ENCODE data around the gene COL24A1. TPM values are rescaled to one million over a fixed set of nuclear protein-coding genes. Genes with fewer than 3 reads are reported as not detected.

Gene COL24A1
- total RNA-seq, 1 donor: 0.27 TPM

DNA sequence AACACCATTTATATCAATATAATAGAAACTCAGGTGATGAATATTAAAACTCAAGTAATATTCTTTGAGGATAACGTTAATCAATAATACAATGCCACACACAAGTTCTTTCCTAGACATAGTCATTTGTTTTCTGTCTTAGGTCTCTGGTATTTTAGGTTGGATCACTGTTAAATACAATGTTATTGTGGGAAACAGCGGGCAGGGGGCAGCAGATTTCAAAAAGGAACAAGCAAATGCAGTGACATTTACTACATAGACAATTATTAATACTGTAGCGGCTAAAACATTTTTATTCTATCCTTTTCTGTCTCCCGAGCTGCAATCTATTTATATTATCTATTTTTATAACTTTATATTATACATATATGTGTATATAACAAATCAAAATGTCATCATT is 261.9 kb downstream of the COL24A1 start:
- DNase-seq (ENCODE audit: low read depth): peak; percentile 49
- TF ChIP-seq, protein P1, sequence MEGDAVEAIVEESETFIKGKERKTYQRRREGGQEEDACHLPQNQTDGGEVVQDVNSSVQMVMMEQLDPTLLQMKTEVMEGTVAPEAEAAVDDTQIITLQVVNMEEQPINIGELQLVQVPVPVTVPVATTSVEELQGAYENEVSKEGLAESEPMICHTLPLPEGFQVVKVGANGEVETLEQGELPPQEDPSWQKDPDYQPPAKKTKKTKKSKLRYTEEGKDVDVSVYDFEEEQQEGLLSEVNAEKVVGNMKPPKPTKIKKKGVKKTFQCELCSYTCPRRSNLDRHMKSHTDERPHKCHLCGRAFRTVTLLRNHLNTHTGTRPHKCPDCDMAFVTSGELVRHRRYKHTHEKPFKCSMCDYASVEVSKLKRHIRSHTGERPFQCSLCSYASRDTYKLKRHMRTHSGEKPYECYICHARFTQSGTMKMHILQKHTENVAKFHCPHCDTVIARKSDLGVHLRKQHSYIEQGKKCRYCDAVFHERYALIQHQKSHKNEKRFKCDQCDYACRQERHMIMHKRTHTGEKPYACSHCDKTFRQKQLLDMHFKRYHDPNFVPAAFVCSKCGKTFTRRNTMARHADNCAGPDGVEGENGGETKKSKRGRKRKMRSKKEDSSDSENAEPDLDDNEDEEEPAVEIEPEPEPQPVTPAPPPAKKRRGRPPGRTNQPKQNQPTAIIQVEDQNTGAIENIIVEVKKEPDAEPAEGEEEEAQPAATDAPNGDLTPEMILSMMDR (IDR thresholded peaks at IDR 0.05; ENCODE audit: insufficient read depth, low read length): peak; percentile 61
- no peak overlapping the region for H3K4me3 ChIP-seq (ENCODE audit: low read depth, low read length)

DNA sequence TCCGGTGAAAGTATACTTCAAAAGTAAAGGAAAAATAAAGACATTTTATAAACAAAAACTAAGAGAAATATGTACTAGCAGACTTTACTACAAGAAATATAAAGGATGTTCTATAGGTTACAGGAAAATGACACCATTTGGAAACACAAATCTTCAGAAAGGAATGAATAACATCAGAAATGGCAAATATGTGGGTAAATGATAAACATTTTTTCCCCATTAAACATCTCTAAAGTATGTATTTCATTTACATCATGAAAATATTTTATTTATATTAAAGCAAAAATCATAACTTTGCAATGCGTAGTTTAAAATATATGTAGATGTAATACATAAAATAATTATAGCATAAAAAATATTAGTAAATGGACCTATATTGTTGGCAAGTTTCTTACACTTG is 264.2 kb downstream of the COL24A1 start:
- H3K4me3 ChIP-seq (ENCODE audit: low read depth, low read length): no peak overlapping the region
- TF ChIP-seq, protein P1 (IDR thresholded peaks at IDR 0.05; ENCODE audit: insufficient read depth, low read length): no peak
- DNase-seq (ENCODE audit: low read depth): no peak

DNA sequence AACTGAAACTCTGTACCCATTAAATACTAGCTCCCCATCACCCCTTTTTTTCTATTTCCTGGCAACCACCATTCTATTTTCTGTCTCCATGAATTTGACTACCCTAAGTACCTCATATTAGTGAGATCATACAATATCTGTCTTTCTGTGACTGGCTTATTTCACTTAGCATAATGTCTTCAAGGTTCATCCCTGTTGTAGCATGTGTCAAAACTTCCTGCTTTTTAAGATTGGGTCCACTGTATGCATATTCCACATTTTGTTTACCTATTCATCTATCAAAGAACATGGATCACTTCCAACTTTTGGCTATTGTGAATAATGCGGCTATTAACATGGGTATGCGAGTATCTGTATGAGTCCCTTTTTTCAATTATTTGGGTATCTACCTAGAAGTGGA is 266.7 kb downstream of the COL24A1 start:
- no peak overlapping the region for H3K4me3 ChIP-seq (ENCODE audit: low read depth, low read length)
- DNase-seq (ENCODE audit: low read depth): no peak
- TF ChIP-seq, protein P1 (IDR thresholded peaks at IDR 0.05; ENCODE audit: insufficient read depth, low read length): no peak

DNA sequence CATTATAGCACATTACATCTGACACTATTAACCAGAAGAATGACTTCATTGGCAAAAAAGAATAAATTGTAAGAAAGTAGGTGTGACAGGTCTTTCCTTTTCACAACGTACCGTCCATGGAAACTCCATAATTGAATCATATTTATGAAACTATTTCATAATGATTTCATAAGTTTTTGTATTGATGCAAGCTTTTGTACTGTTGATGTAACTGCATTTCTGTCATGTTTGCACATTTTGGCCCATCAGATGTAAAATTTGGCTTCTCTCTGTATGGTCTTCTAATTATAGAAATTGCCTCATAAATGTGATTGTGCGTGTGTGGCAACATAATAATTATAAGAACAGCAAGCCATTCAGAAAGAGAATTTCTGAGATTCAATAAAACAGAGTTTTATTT is 267.7 kb downstream of the COL24A1 start:
- H3K4me3 ChIP-seq (ENCODE audit: low read depth, low read length): no peak overlapping the region
- DNase-seq (ENCODE audit: low read depth): peak; percentile 14
- TF ChIP-seq, protein P1 (IDR thresholded peaks at IDR 0.05; ENCODE audit: insufficient read depth, low read length): no peak

DNA sequence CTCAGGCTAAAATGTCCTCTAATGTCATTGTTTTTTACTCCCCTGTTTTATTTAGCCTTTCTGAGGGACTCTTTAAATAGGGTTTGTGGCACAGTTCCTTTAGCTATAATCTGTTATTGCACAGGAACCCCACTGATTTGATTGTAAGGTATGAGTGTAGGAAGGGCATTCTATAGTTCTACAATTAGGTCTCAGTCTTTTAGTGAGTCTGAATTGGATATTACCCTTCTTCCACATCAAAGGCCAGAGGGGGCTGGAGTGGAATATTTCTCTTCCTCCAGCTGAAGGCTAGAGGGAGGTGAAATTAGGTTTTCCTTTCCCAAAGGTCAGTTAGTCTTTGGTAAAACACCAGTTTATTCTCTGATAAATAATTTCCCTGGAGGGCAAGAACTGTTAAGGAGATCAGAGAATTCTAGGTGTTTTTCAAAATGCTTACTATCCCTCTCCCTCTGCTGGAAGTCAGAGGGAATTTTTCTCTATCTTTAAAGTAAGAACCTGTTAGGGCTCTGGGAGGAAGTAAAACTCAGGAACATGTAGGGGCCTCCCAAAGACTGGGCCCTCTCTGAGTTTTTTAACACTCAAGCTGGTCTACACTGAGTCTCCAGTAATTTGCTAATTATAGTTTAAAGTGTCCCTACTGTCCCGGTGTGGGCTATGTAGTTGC is 272.1 kb downstream of the COL24A1 start:
- TF ChIP-seq, protein P1 (IDR thresholded peaks at IDR 0.05; ENCODE audit: insufficient read depth, low read length): peak; percentile 69
- H3K4me3 ChIP-seq (ENCODE audit: low read depth, low read length): no peak overlapping the region
- peak; percentile 36 for DNase-seq (ENCODE audit: low read depth)

DNA sequence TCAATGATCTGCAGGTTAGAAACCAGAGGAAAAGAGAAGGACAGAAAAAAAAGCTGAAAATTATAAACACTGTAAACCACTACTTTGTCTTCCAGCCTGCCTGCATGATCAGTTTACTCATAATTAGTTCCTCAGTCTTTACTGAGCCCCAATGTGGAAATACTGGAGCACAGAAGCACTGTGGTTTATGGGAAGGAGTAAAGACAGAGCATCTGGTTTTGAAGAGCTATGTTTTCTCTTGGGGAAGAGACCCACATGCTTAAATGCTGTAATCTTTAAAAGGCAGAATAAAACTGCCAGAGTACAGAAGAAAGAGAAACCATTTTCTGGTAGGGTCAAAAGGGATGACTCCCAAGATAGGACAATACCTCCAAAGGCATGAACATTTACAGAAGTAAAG is 289.4 kb downstream of the COL24A1 start:
- DNase-seq (ENCODE audit: low read depth): no peak
- no peak overlapping the region for H3K4me3 ChIP-seq (ENCODE audit: low read depth, low read length)
- TF ChIP-seq, protein P1 (IDR thresholded peaks at IDR 0.05; ENCODE audit: insufficient read depth, low read length): no peak

DNA sequence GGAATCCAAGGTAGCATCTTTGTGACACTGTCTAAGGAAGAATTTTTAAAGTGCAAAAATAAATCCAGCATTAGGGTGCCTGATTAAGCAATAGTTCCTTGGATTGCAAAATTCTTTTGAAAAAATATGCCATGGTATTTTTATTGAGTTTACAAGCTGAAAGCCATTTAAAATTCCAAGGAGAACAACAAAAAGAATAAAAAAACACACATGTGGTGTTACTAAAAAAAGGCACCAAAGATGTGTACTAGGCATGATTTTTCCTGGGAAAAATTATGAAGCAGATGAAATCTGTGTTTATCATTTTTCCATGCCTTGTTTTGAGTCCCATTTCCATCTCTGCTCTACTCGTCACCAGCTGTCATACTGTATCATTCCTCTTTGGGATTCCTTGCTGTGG is 291.4 kb downstream of the COL24A1 start:
- no peak overlapping the region for H3K4me3 ChIP-seq (ENCODE audit: low read depth, low read length)
- peak; percentile 5 for DNase-seq (ENCODE audit: low read depth)
- TF ChIP-seq, protein P1 (IDR thresholded peaks at IDR 0.05; ENCODE audit: insufficient read depth, low read length): no peak

Data from fibroblast of the aortic adventitia (primary cell).